HG02981 (cell line): ENCODE data around the gene SZT2.
"Not testable (repeated sequence)": the region's sequence is repeated elsewhere in the genome, so short reads cannot be mapped to it uniquely, and the experiment has no call there.

ENCODE experiments used
- ATAC-seq: cut with Tn5 transposase; IDR thresholded peaks from one replicate; pipeline ENCODE4 v1.9.1; 2021; ENCODE audit warnings: mild to moderate bottlenecking, moderate library complexity; ENCODE audit not compliant: unreplicated experiment

SZT2 gene

DNA sequence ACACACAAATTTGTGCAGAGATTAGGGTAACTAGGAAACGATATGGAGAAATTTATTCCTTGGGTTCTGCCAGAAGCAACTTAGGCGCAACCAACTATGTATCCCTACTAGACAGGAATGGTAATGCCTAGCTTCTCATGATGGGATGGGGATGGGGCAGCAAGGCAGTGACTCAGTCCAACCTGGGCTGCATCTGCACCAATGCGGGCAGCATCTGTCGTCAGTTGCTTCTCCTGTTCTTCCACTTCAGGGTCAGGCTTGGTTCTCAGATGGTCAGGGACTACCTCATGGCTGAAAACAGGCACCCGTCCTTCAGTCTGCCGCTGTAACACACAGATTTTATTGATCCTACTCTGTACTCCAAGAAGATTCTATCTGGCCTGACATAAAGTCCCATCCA, 3.0 kb upstream of the SZT2 start:
- ATAC-seq: no peak

DNA sequence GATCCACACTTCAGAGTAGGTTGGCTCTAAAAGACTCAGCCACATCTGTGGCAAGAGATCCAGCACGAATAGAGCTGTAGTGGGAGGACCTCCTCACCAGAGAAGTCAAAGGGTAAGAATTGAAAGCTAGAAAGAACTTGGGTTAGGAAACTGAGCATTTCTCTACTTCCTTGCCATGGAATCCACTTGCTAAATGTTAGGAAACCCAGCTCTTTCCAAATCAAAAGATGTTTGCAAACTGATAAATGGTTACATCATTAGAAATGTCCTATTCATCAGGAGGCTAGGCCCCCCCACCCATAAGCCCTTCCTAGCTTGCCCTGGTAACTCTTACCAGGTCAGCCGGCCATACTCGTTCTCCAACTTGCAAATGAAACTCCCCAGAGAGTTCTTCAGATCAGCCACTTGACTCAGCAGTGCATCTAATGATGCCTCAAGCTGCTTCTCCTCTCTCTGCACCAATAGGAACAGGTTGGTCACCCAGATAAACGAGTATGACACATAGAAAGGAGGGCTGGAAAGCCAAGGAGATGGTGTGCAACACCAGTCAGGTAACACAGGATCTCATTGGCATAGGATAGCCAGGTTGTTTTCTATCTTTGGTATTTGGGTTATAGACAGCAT, 1.6 kb upstream of the SZT2 start:
- no peak for ATAC-seq

DNA sequence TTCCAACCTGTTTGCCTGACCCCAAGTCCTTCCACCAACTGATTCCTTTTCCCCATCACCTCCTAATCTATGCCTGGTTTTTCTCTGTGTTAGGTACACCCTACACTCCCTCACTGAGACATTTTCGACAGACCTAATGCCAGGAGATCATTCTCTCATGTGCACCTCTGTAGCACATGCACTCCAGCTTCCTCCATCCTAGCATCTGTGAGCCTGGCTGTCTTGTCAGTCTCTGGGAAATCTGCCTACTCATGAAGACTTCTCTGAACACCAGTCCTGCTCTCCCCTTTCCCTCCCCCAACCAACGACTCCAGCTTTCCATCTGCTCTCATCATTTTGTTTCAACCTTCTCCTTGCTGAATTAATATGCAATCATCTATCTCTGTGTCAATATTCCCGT, 1.1 kb upstream of the SZT2 start:
- ATAC-seq: no peak

DNA sequence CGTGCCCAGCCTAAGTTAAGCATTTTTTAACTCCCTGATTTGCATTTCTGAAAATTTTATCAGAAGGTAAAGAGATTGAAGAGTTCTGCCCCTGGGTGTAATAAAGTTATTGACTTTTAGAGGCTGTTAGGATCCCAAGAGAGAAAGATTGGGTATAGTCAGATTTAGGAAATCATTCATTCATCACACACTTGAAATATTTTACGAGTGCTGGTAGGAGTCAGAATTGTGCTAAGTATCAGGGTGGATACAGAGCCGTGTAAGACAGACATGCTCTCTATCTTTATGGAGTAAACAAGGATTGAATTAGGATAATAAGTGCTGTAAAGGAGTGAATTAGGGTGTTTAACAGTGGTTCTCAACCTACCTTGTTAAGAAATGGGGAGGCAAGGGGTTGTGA, 3.0 kb downstream of the SZT2 start:
- no peak for ATAC-seq

- ATAC-seq: no peak
These were observed 5.8 kb downstream of the SZT2 start for GRCh38 chr1:43395523-43395922.

DNA sequence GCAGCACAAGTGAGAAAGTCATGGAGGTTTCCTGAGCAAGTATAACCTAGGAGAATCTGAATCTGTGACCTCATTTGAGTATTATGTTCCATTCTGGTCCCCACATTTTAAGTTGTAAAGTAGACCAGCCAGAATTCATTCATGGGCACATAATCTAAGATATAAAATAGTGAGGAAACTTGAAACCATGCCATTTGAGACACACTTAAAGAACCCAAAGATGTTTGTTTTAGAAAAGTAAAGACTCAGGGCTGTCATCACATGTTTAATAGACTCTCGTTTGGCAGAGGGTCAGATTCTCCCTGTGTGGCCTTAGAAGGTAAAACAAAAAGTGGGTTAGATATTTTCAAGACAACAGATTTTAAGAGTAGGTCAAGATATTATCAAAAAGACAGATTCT, 6.4 kb downstream of the SZT2 start:
- no peak for ATAC-seq

- no peak for ATAC-seq
These were observed 8.5 kb downstream of the SZT2 start for GRCh38 chr1:43398227-43398626.

- not testable (repeated sequence) for ATAC-seq
These were observed 10.7 kb downstream of the SZT2 start for GRCh38 chr1:43400441-43400840.

- no peak for ATAC-seq
These were observed 12.6 kb downstream of the SZT2 start for GRCh38 chr1:43402089-43402865.

- no peak for ATAC-seq
These were observed 14.7 kb downstream of the SZT2 start for GRCh38 chr1:43404353-43404752.

- ATAC-seq: no peak
These were observed 15.6 kb downstream of the SZT2 start for GRCh38 chr1:43405219-43405875.

- no peak for ATAC-seq
These were observed 16.2 kb downstream of the SZT2 start for GRCh38 chr1:43405876-43406234.

GRCh38 chr1:43410571-43410970, 20.9 kb downstream of the SZT2 start:
- no peak for ATAC-seq

DNA sequence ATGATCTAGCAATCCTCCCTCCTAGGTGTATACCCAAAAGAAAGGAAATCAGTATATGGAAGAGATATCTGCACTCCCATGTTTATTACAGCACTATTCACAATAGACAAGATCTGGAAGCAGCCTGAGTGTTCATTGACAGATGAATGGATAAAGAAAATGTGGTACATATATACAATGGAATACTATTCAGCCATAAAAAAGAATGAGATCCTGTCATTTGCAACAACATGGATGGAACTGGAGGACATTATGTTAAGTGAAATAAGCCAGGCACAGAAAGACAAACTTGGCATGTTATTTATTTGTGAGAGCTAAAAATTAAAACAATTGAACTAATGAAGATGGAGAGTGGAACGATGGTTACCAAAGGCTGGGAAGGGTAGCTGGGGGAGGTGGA, 23.7 kb downstream of the SZT2 start:
- not testable (repeated sequence) for ATAC-seq

- ATAC-seq: no peak
These were observed 25.0 kb downstream of the SZT2 start for GRCh38 chr1:43414634-43415223.

GRCh38 chr1:43415901-43416300, 26.2 kb downstream of the SZT2 start:
- no peak for ATAC-seq

DNA sequence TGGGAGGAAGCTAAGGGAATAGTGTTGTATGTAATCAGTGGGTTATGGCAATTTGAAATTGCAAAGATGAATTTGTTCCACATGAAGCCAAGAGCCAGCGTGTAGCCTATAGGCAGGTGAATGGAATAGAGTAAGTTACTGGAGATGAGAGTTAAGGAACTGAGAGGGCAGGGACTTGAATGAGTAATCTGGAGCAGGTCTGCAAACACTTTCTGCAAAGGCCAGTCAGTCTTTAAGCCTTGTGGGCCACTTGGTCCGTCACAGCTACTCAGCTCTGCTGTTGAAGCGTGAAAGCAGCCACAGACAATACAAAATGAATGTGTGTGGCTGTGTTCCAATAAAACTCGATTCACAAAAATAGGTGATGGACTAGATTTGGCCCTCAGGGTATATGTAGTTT, 29.2 kb downstream of the SZT2 start:
- no peak for ATAC-seq

DNA sequence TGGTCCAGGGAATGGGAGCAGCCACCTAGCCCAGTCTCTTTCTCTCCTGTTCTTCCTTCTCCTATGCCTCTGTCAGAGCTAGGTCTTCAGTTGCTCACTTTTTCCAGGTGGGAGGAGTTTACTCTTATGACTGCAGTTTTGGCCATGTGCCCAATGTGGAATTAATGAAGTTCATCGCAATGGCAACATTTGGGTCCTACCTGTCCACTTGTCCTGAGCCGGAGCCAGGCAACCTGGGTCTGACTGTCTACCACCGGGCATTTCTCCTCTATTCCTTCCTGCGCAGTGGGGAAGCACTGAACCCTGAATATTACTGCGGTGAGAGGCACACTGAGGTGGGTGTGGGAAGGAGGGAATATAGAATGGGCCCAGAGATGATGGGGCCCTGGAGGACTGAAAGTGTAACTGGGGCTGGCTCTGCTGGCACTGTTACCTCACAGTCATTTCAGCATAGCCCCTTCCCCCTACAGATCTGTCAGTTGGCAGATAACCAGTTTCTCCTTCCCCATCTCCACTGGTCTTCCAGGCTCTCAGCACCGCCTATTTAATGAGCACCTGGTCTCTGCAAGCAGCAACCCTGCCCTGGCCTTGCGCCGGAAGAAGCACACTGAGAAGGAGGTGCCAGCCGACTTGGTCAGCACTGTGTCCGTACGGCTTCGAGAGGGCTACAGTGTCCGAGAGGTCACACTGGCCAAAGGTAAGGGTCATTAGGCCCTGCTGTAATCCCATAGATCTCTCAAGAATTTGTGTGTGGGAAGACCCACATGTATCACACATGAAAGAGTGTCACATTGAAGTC, 30.1 kb downstream of the SZT2 start:
- no peak for ATAC-seq

- ATAC-seq: no peak
These were observed 31.2 kb downstream of the SZT2 start for GRCh38 chr1:43420874-43421273.

- no peak for ATAC-seq
These were observed 31.7 kb downstream of the SZT2 start for GRCh38 chr1:43421396-43421795.
